Nephron progenitor cell (in vitro differentiated cells): ENCODE measurements around the gene ZNRF1.

Source experiments
- DNase-seq: peaks from one replicate; pipeline ENCODE4 v3.0.0; 2021
- H3K27ac Mint-ChIP-seq: 2 replicates; pipeline ENCODE4 v1.8.0; 2021; ENCODE audit warnings: mild to moderate bottlenecking, moderate library complexity, mixed read lengths
- H3K27me3 Mint-ChIP-seq: 2 replicates; pipeline ENCODE4 v1.8.0; 2021; ENCODE audit warnings: mild to moderate bottlenecking, low read depth, mixed read lengths; ENCODE audit not compliant: poor library complexity
- H3K36me3 Mint-ChIP-seq: 2 replicates; pipeline ENCODE4 v1.8.0; 2021; ENCODE audit warnings: low read depth, mixed read lengths
- H3K4me1 Mint-ChIP-seq: 2 replicates; pipeline ENCODE4 v1.8.0; 2021; ENCODE audit warnings: mixed read lengths
- H3K4me3 Mint-ChIP-seq: 2 replicates; pipeline ENCODE4 v1.8.0; 2021; ENCODE audit warnings: mild to moderate bottlenecking, moderate library complexity, mixed read lengths
- H3K9me3 Mint-ChIP-seq: 2 replicates; pipeline ENCODE4 v1.8.0; 2021; ENCODE audit warnings: mild to moderate bottlenecking, moderate library complexity, mixed read lengths
- CTCF ChIP-seq: fragments of 200-600 bp; sonication (generic); IDR thresholded peaks from 2 replicates; pipeline ENCODE4 v1.5.0; 2021; ENCODE audit warnings: antibody characterized with exemption

Gene ZNRF1

GRCh38 chr16:75092777-75093176 is 94.0 kb downstream of the ZNRF1 start:
- H3K36me3 Mint-ChIP-seq = peaks cover 9% of the 10 kb centered on the region
- H3K9me3 Mint-ChIP-seq = no peaks in the 10 kb centered on the region
- no peak for TF ChIP-seq CTCF
- H3K27ac Mint-ChIP-seq = peak overlapping the region; percentile 40
- no peak for DNase-seq
- peaks cover 32% of the 10 kb centered on the region for H3K4me1 Mint-ChIP-seq
- H3K4me3 Mint-ChIP-seq = no peak overlapping the region
- no peaks in the 10 kb centered on the region for H3K27me3 Mint-ChIP-seq

GRCh38 chr16:75093598-75094540 is 95.0 kb downstream of the ZNRF1 start:
- H3K4me3 Mint-ChIP-seq = no peak overlapping the region
- no peak overlapping the region for H3K27ac Mint-ChIP-seq
- no peaks in the 10 kb centered on the region for H3K9me3 Mint-ChIP-seq
- TF ChIP-seq CTCF = no peak
- H3K4me1 Mint-ChIP-seq = peaks cover 32% of the 10 kb centered on the region
- H3K36me3 Mint-ChIP-seq = peaks cover 9% of the 10 kb centered on the region
- H3K27me3 Mint-ChIP-seq = no peaks in the 10 kb centered on the region
- no peak for DNase-seq

DNA sequence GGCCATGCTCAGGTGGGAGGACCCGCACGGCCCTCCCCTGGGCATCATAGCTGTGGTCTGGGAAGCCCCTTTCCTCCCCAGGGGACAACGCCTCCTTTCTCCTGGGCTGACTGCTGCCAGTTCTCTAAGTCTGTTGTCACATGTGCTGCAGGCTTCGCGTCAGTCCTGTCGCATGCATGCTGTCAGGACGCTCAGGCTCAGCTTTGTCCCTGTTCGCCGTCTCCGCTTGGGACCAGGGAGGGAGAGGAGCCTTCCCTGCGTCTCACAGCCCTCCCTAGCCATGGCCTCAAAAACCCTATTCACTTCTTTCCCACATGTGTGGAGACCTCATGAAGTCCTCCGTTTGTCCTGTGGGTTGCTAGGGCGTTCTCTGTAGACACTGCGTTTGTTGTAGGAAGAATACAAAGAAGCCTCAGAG is 96.4 kb downstream of the ZNRF1 start:
- Mint-ChIP-seq H3K27ac (peak overlapping the region; percentile 71), H3K9me3 (no peaks in the 10 kb centered on the region), H3K36me3 (peaks cover 5% of the 10 kb centered on the region), H3K27me3 (no peaks in the 10 kb centered on the region), H3K4me3 (no peak overlapping the region), H3K4me1 (peaks cover 36% of the 10 kb centered on the region)
- TF ChIP-seq CTCF = no peak
- no peak for DNase-seq

DNA sequence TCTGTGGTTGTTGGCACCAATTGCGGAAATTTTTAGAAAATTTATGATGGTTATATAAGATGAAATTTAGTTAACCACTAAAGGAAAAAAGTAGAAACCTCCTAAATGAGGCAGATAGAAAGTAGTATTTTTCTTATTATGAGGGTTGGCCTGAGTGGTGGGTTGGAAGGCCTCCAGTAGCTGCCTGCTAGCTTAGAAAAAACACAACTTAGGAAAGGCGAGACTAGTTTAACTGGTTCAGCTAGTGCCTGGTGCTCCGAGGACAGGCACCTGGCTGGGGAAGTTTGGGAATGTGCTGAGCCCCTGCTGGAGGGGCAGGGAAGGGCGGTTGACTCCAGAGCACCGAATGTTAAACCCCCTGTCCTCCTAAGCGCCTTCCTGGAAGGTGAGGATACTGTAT is 97.8 kb downstream of the ZNRF1 start:
- TF ChIP-seq CTCF = peak; percentile 23
- Mint-ChIP-seq H3K27ac (peak overlapping the region; percentile 69), H3K9me3 (no peaks in the 10 kb centered on the region), H3K36me3 (peaks cover 5% of the 10 kb centered on the region), H3K27me3 (no peaks in the 10 kb centered on the region), H3K4me3 (no peak overlapping the region), H3K4me1 (peaks cover 35% of the 10 kb centered on the region)
- DNase-seq = no peak

DNA sequence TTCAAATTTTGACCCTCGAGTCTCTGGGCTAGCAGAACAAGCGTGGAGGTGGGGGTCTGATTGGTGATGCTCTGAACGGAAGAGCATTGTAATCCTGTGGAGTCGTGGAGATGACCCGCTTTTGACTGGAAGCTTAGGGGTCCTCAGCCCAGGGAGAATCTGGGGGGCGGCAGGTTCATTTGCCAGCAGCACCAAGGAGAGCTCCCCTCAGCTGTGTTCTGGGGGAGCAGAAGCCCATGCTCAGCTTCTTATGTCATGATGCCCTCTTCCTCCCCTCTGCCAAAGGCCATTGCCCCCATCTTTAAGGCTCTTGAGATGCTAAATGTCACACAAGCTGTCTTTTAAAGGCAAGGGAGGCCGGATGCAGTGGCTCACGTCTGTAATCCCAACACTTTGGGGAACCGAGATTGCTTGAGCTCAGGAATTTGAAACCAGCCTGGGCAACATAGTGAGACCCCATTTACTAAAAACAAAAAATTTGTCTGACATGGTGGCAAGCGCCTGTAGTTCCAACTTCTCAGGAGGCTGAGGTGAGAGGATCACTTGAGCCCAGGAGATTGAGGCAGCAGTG is 98.5 kb downstream of the ZNRF1 start:
- Mint-ChIP-seq H3K27ac (no peak overlapping the region), H3K36me3 (peaks cover 6% of the 10 kb centered on the region), H3K9me3 (no peaks in the 10 kb centered on the region), H3K4me3 (no peak overlapping the region), H3K4me1 (peaks cover 35% of the 10 kb centered on the region), H3K27me3 (no peaks in the 10 kb centered on the region)
- TF ChIP-seq CTCF = no peak
- no peak for DNase-seq
